Aorta (tissue), 5 donors: Measurements from ENCODE around the gene AGXT. TPM values are rescaled to one million over a fixed set of nuclear protein-coding genes. Genes with fewer than 3 reads are reported as not detected.
A peak's percentile ranks its signal among the peaks of the same experiment; 100 is the strongest.

Experiments
- ATAC-seq: fragments of 200-7000 bp; cut with Tn5 transposase; one replicate; pipeline ENCODE4 v1.9.1; 2022; ENCODE audit warnings: moderate library complexity; ENCODE audit not compliant: low FRiP score
- DNase-seq, 2 donors: peaks; one replicate each; pipeline ENCODE4 v3.0.0-alpha.2; 2020
- H3K27ac ChIP-seq, 2 donors: one replicate each; pipeline ENCODE4 v1.5.1; 2013; ENCODE audit warnings: low read length in 2 of 2, mild to moderate bottlenecking in 2 of 2, moderate library complexity in 2 of 2, control low read depth in 1 of 2, inconsistent platforms in 1 of 2, low read depth in 1 of 2
- H3K27me3 ChIP-seq, 2 donors: one replicate each; pipeline ENCODE4 v1.6.1; 2013; ENCODE audit warnings: control low read depth in 1 of 2, low read length in 1 of 2, mild to moderate bottlenecking in 1 of 2, moderate library complexity in 1 of 2; ENCODE audit not compliant: insufficient read depth in 2 of 2, control insufficient read depth in 1 of 2
- H3K36me3 ChIP-seq, 2 donors: one replicate each; pipeline ENCODE4 v1.6.1; 2013; ENCODE audit warnings: control low read depth in 1 of 2, low read length in 1 of 2, mild to moderate bottlenecking in 1 of 2; ENCODE audit not compliant: insufficient read depth in 2 of 2, control insufficient read depth in 1 of 2
- H3K4me1 ChIP-seq, 2 donors: one replicate each; pipeline ENCODE4 v1.6.1; 2013; ENCODE audit warnings: low read length in 2 of 2, control low read depth in 1 of 2, mild to moderate bottlenecking in 1 of 2, moderate library complexity in 1 of 2; ENCODE audit not compliant: insufficient read depth in 2 of 2, control insufficient read depth in 1 of 2
- H3K4me3 ChIP-seq, 2 donors: one replicate each; pipeline ENCODE4 v1.5.1; 2013; ENCODE audit warnings: low read length in 2 of 2, control low read depth in 1 of 2, mild to moderate bottlenecking in 1 of 2
- H3K9me3 ChIP-seq: one replicate; pipeline ENCODE4 v1.6.1; 2013; ENCODE audit warnings: mild to moderate bottlenecking, low read length; ENCODE audit not compliant: control insufficient read depth
- WGBS, 2 donors: extraction: QIAGEN DNeasy Blood & Tissue Kit; methylation state at CpG; one replicate each; pipeline ENCODE4 v1.1.7; 2013; 5-methylcytosine and 5-hydroxymethylcytosine counted together
- intact Hi-C, 2 donors: fragments of 100-400 bp; cut with DNase I; formaldehyde crosslinking; loops; one replicate each; pipeline versions ENCODE4 v1.14.2 to v1.15.0; 2022
- polyA plus RNA-seq, 2 donors: library from polyadenylated mRNA; stranded (reverse); fragments of 200-250 nt; gene quantifications; one replicate each; pipeline ENCODE4 v1.2.3, GENCODE V29; 2013
- total RNA-seq, 2 donors: library from RNA; stranded (reverse); fragmentation: NEBNext Ultra II Directional; extraction: Animal tissue kit (Norgen Biotek cat#: 25700); gene quantifications; one replicate each; pipeline ENCODE4 v1.2.1, GENCODE V29; 2021
- donor health status: healthy with polysubstance abuse.
- donor health status: Bipolar disorder and iron deficiency.
- donor health status: DM: no; HTN: no; CAD: no.
- donor health status: DM: no; HTN: no; CAD: no.
- donor health status: DM: yes; HTN: yes; CAD: no.

The AGXT gene
- total and polyA plus RNA-seq, 4 donors: not detected

DNA sequence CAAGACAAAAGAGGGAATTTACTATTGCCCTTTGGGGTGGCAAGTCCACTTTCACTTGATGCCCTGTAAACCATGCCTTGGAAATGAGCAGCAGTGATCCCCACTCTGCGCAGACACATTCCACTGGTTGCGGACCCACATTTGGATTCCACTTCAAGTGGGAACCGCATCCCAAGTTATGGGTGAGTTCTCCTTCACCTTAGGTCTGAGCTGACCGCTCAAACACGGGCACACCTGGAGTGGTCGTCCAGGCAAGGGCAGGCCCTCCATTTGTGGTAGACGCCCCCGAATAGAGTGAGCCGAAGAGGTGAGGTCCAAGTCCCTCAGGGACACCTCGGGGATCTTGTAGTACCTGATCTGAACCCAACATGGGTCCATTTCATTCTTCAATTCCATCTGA lies 9.8 kb upstream of the AGXT start:
- H3K4me1 ChIP-seq: no peaks in the 10 kb centered on the region
- intact Hi-C loops: loop anchor here in 1 of 2 donors (10.0 kb wide), 1 partner anchor 366 kb away; no protein-coding TSS in a partner anchor
- no peaks in the 10 kb centered on the region for H3K36me3 ChIP-seq
- H3K4me3 ChIP-seq: no peak overlapping the region
- H3K27me3 ChIP-seq: no peaks in the 10 kb centered on the region
- WGBS, 2 donors: 85 to 89% methylated on average over 10 of the region's 10 CpGs
- ATAC-seq: no peak
- no peak overlapping the region for H3K27ac ChIP-seq
- no peak for DNase-seq
- H3K9me3 ChIP-seq: no peaks in the 10 kb centered on the region

DNA sequence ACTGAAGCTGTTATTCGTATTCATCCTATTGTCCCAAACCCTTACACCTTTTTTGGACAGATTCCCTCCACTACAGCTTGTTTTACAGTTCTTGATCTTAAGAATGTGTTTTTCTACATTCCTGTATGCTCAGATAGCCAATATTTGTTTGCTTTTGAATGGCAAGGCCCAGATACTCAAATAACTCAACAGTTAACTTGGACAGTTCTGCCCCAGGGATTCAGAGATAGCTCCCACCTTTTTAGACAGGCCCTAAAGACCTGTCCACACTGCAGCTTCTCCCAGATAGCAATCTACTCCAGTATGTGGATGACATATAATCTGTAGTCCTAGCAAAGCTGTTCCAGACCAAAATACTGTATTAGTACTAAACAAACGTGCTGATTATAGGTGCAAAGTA lies 7.1 kb upstream of the AGXT start:
- DNase-seq: no peak
- ATAC-seq: no peak
- H3K27ac ChIP-seq: no peak overlapping the region
- H3K27me3 ChIP-seq: no peaks in the 10 kb centered on the region
- 84 to 85% methylated on average over 2 of the region's 2 CpGs for WGBS, 2 donors
- no peaks in the 10 kb centered on the region for H3K4me1 ChIP-seq
- intact Hi-C loops: no loop called here
- no peak overlapping the region for H3K4me3 ChIP-seq
- H3K36me3 ChIP-seq: no peaks in the 10 kb centered on the region
- no peaks in the 10 kb centered on the region for H3K9me3 ChIP-seq

- Histone ChIP-seq H3K27ac (no peak overlapping the region), H3K9me3 (no peaks in the 10 kb centered on the region), H3K4me3 (no peak overlapping the region), H3K4me1 (no peaks in the 10 kb centered on the region), H3K27me3 (no peaks in the 10 kb centered on the region), H3K36me3 (no peaks in the 10 kb centered on the region)
- intact Hi-C loops: no loop called here
- WGBS, 2 donors: 80 to 82% methylated on average over 3 of the region's 3 CpGs
- no peak for ATAC-seq
- DNase-seq: no peak
These were observed 4.1 kb upstream of the AGXT start for GRCh38 chr2:240864475-240864874.

- H3K9me3 ChIP-seq: no peaks in the 10 kb centered on the region
- intact Hi-C loops: no loop called here
- H3K27ac ChIP-seq: no peak overlapping the region
- no peak overlapping the region for H3K4me3 ChIP-seq
- no peak for DNase-seq
- no peaks in the 10 kb centered on the region for H3K27me3 ChIP-seq
- WGBS, 2 donors: 81 to 83% methylated on average over 5 of the region's 5 CpGs
- ATAC-seq: no peak
- H3K4me1 ChIP-seq: no peaks in the 10 kb centered on the region
- no peaks in the 10 kb centered on the region for H3K36me3 ChIP-seq
These were observed 3.2 kb upstream of the AGXT start for GRCh38 chr2:240865391-240865790.

GRCh38 chr2:240869109-240869955 lies 708 bp downstream of the AGXT start:
- no peak overlapping the region for H3K4me3 ChIP-seq
- H3K27ac ChIP-seq: no peak overlapping the region
- ATAC-seq (no peak), DNase-seq (peak in 1 of 2 donors; percentile 61)
- 86 to 92% methylated on average over 22 to 25 of the region's 25 CpGs for WGBS, 2 donors
- no peaks in the 10 kb centered on the region for H3K36me3 ChIP-seq
- H3K9me3 ChIP-seq: no peaks in the 10 kb centered on the region
- H3K4me1 ChIP-seq: no peaks in the 10 kb centered on the region
- intact Hi-C loops: no loop called here
- H3K27me3 ChIP-seq: no peaks in the 10 kb centered on the region

- DNase-seq (no peak), ATAC-seq (no peak)
- Histone ChIP-seq H3K27ac (no peak overlapping the region), H3K4me3 (no peak overlapping the region), H3K36me3 (no peaks in the 10 kb centered on the region), H3K4me1 (no peaks in the 10 kb centered on the region), H3K27me3 (no peaks in the 10 kb centered on the region), H3K9me3 (no peaks in the 10 kb centered on the region)
- WGBS, 2 donors: 85 to 90% methylated on average over 15 of the region's 15 CpGs
- intact Hi-C loops: no loop called here
These were observed 1.6 kb downstream of the AGXT start for GRCh38 chr2:240869956-240870875.

DNA sequence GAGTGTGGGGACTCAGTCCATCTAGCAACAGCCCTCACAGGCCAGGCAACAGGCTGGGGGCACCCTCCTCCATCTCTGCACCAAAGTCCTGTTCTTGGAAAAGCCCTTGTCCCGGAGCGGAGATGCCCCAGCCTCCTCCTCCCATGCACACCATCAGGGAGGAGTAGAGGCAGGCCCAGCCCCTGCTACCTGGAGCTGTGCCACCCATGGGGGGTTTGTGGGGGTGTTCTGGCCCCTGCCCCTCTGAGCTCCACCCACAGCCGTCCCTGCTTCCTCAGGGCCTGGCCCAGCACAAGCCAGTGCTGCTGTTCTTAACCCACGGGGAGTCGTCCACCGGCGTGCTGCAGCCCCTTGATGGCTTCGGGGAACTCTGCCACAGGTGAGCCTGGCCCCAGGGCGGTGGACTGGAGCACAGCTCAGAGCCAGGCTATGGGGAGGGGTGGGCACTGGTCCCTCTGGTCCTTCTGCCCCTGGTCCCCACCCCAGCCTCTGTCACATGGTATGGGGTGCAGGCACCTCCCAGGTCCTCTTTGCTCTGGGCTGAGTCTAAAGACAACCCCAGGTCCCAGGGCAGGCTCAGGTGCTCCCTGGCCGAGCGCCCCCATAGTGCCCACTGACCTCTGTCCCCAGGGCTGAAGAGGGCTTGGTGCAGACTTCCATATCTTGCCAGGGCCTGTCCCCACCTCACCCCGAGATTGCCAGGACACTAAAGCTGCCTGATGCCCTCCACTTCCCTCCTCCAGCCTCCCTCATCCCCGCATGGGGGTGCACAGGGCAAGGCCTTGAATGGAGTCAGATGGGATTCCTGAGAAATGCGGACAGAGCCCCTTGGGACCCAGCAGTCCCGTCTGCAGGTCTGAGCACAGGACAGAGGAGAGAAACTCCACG lies 2.7 kb downstream of the AGXT start:
- Histone ChIP-seq H3K4me3 (no peak overlapping the region), H3K9me3 (no peaks in the 10 kb centered on the region), H3K27ac (no peak overlapping the region), H3K4me1 (no peaks in the 10 kb centered on the region), H3K27me3 (no peaks in the 10 kb centered on the region), H3K36me3 (no peaks in the 10 kb centered on the region)
- ATAC-seq (no peak), DNase-seq (peak in 1 of 2 donors; percentile 55)
- WGBS, 2 donors: 76 to 78% methylated on average over 16 of the region's 16 CpGs
- intact Hi-C loops: no loop called here
